Uterus (tissue), 4 donors: ENCODE data around the gene TUSC2. TPM values are rescaled to one million over a fixed set of nuclear protein-coding genes. Genes with fewer than 3 reads are reported as not detected.

Experiments used
- DNase-seq, 2 donors: peaks; one replicate each; pipeline ENCODE4 v3.0.0-alpha.2; 2019 to 2020
- H3K27ac ChIP-seq, 2 donors: fragments of 200-600 bp; sonication (generic); 1 replicate in 1 of 2; 2 replicates in 1 of 2; pipeline ENCODE4 v1.5.1; 2016 to 2018
- H3K27me3 ChIP-seq, 2 donors: fragments of 200-600 bp; sonication (generic); one replicate each; pipeline ENCODE4 v1.5.1; 2018 to 2019; ENCODE audit warnings: control low read depth in 1 of 2
- H3K36me3 ChIP-seq, 2 donors: fragments of 200-600 bp; sonication (generic); one replicate each; pipeline ENCODE4 v1.5.1; 2019; ENCODE audit warnings: control low read depth in 1 of 2
- H3K4me1 ChIP-seq, 2 donors: fragments of 200-600 bp; sonication (generic); one replicate each; pipeline ENCODE4 v1.5.1; 2018 to 2019; ENCODE audit warnings: control low read depth in 1 of 2
- H3K4me3 ChIP-seq, 2 donors: fragments of 200-600 bp; sonication (generic); 1 replicate in 1 of 2; 2 replicates in 1 of 2; pipeline ENCODE4 v1.5.1; 2018 to 2019; ENCODE audit warnings: mild to moderate bottlenecking in 1 of 2
- H3K9me3 ChIP-seq, 2 donors: fragments of 200-600 bp; sonication (generic); one replicate each; pipeline ENCODE4 v1.5.1; 2019; ENCODE audit warnings: control low read depth in 1 of 2
- CTCF ChIP-seq, 4 experiments: fragments of 200-600 bp in 2 of 4; fragments of 450-650 bp in 2 of 4; sonication (generic) in 2 of 4; IDR thresholded peaks; one replicate each; pipeline ENCODE4 v1.5.1; 2016 to 2019; ENCODE audit warnings: antibody characterized with exemption in 4 of 4, mild to moderate bottlenecking in 2 of 4, moderate library complexity in 1 of 4
- POLR2A ChIP-seq, 2 donors: fragments of 450-650 bp; IDR thresholded peaks; one replicate each; pipeline ENCODE4 v1.6.1; 2016; ENCODE audit warnings: antibody characterized with exemption in 2 of 2, mild to moderate bottlenecking in 1 of 2, moderate library complexity in 1 of 2
- intact Hi-C: fragments of 100-400 bp; cut with DNase I; formaldehyde crosslinking; loops from one replicate; pipeline ENCODE4 v1.15.1; 2023; ENCODE audit warnings: low total_unique reads
- total RNA-seq, 4 donors: library from RNA; depleted of rRNA in 3 of 4; stranded (reverse); fragments of >200 nt in 3 of 4; gene quantifications; one replicate each; pipeline versions ENCODE4 v1.1.0 to v1.2.4, GENCODE V29; 2014 to 2023
- donor health status: DM: yes; HTN: yes; CAD: no.

Gene TUSC2
- total RNA-seq, 4 donors from 2014 or later, result 9.0 to 25.1 (median 21.3) TPM

- intact Hi-C loops, result loop anchor here (5.0 kb wide), 1 partner anchor 83 kb away; the partner anchor contains the start of gene GNAT1
- Histone ChIP-seq H3K9me3 (no peaks in the 10 kb centered on the region), H3K27me3 (no peaks in the 10 kb centered on the region), H3K27ac (no peak overlapping the region), H3K4me3 (no peak overlapping the region), H3K36me3 (no peaks in the 10 kb centered on the region), H3K4me1 (peaks cover 0 to 12% of the 10 kb centered on the region in 2 donors)
- no peak for TF ChIP-seq CTCF (IDR thresholded peaks at IDR 0.05)
- no peak for TF ChIP-seq POLR2A (IDR thresholded peaks at IDR 0.05)
- no peak for DNase-seq
These were observed 52.7 kb downstream of the TUSC2 start for GRCh38 chr3:50275141-50275995.

Other genes with a start within 250 kb of the TUSC2 start
- 100 to 1,000 TPM; 154 to 345 (median 197) TPM for gene RBM5, start 239.3 kb downstream of the TUSC2 start, total RNA-seq
- gene SEMA3F, start 172.9 kb downstream of the TUSC2 start, total RNA-seq, result 10 to 100 TPM; 10.5 to 33.1 (median 12.9) TPM
- not detected for gene GNAT1, start 136.6 kb downstream of the TUSC2 start, total RNA-seq
- gene SLC38A3, start 123.0 kb downstream of the TUSC2 start, total RNA-seq, result 1 to 10 TPM in 1 of 4 donors, under 1 TPM in 1, not detected in 2; 0.69 to 4.1 TPM
- gene GNAI2, start 92.0 kb downstream of the TUSC2 start, total RNA-seq, result 100 to 1,000 TPM; 123 to 325 (median 173) TPM
- gene SEMA3B, start 59.1 kb downstream of the TUSC2 start, total RNA-seq, result 100 to 1,000 TPM in 1 of 4 donors, 10 to 100 TPM in 3; 24.1 to 113 (median 77.2) TPM
- 1 to 10 TPM in 1 of 4 donors, under 1 TPM in 1, not detected in 2; 0.90 to 1.5 TPM for gene LSMEM2, start 49.1 kb downstream of the TUSC2 start, total RNA-seq
- gene IFRD2, start 35.8 kb downstream of the TUSC2 start, total RNA-seq, result 10 to 100 TPM; 14.1 to 81.5 (median 25.1) TPM
- 1 to 10 TPM in 3 of 4 donors, not detected in 1; 1.9 to 3.9 (median 3.3) TPM for gene HYAL3, start 28.8 kb downstream of the TUSC2 start, total RNA-seq
- 10 to 100 TPM in 3 of 4 donors, 1 to 10 TPM in 1; 4.7 to 33.5 (median 24.0) TPM for gene NAA80, start 28.8 kb downstream of the TUSC2 start, total RNA-seq
- gene HYAL1, start 24.6 kb downstream of the TUSC2 start, total RNA-seq, result 10 to 100 TPM in 3 of 4 donors, 1 to 10 TPM in 1; 2.1 to 30.5 (median 22.1) TPM
- gene HYAL2, start 5.5 kb downstream of the TUSC2 start, total RNA-seq, result 100 to 1,000 TPM; 112 to 289 (median 166) TPM
- 100 to 1,000 TPM in 1 of 4 donors, 10 to 100 TPM in 3; 42.1 to 114 (median 44.6) TPM for gene RASSF1, start 12.6 kb upstream of the TUSC2 start, total RNA-seq
- 10 to 100 TPM in 1 of 4 donors, 1 to 10 TPM in 3; 1.5 to 11.4 (median 4.9) TPM for gene ZMYND10, start 17.5 kb upstream of the TUSC2 start, total RNA-seq
- 10 to 100 TPM; 11.8 to 26.2 (median 16.0) TPM for gene NPRL2, start 22.6 kb upstream of the TUSC2 start, total RNA-seq
- gene CYB561D2, start 22.6 kb upstream of the TUSC2 start, total RNA-seq, result 10 to 100 TPM in 2 of 4 donors, 1 to 10 TPM in 2; 3.6 to 23.8 (median 11.3) TPM
- 10 to 100 TPM; 24.1 to 61.7 (median 37.0) TPM for gene TMEM115, start 31.3 kb upstream of the TUSC2 start, total RNA-seq
- 1 to 10 TPM in 2 of 4 donors, under 1 TPM in 1, not detected in 1; under 0.01 to 6.1 (median 5.3) TPM for gene CACNA2D2, start 175.4 kb upstream of the TUSC2 start, total RNA-seq
- 10 to 100 TPM in 3 of 4 donors, 1 to 10 TPM in 1; 7.1 to 21.0 (median 20.7) TPM for gene C3orf18, start 239.5 kb upstream of the TUSC2 start, total RNA-seq
- 10 to 100 TPM in 2 of 4 donors, 1 to 10 TPM in 1, under 1 TPM in 1; 0.77 to 26.5 (median 11.4) TPM for gene HEMK1, start 241.3 kb upstream of the TUSC2 start, total RNA-seq